Activated CD4-positive, alpha-beta T cell treated with anti-CD3 and anti-CD28 coated beads for 24 hours (primary cell): ENCODE data around the gene ADPRS.

ENCODE experiments used
- DNase-seq, 2 donors: peaks; one replicate each; pipeline ENCODE4 v3.0.0-alpha.2; 2020; ENCODE audit warnings: low read depth in 2 of 2

Gene ADPRS

DNA sequence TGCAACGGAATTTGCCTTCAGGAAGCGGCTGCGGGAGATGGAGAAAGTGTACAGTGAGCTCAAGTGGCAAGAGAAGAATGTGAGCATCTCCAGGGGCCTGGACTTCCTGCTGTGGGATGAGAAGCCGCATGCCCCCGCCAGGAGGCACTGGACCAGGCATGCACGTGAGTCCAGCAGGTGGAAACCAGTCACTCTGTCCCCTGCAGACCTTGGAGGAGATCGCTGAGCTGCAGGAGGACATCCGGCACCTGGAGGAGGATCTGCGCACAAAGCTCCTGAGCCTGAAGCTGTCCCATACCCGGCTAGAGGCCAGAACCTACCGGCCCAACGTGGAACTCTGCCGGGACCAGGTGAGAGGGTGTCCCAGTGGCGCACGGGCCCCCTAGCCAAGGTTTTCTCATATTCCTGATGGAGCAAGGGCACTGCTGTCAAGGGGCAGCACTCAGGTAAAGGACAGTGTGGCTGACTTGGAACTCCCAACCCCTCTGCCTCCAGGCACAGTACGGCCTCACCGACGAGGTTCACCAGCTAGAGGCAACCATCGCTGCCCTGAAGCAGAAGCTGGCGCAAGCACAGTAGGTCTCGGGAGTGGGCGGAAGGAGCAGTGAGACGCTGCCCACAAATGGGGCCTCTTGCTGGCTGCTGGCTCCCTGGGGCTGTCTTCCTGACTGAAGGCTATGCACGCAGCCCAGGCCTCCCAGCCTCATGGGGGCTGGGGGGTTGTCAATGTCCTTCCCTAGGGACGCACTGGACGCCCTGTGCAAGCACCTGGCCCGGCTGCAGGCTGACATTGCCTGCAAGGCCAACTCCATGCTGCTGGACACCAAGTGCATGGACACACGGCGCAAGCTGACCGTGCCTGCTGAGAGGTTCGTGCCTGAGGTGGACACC is 1.2 kb upstream of the ADPRS start:
- DNase-seq: no peak

DNA sequence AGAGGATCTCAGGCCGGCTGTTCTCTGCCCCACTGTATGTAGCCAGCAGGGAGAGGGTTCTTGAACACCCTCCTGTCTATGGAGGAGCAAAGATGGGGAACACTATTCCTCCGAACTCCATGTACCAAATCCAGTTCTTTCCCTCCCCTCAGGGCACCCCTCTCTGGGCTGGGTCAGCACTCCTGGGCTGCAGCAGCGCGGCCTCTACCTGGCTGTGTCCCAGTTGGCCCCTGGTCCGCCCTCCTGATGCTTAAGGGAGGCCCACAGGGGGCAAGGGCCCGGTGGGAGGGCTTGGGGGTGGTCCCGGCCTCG is 471 bp upstream of the ADPRS start:
- no peak for DNase-seq

DNA sequence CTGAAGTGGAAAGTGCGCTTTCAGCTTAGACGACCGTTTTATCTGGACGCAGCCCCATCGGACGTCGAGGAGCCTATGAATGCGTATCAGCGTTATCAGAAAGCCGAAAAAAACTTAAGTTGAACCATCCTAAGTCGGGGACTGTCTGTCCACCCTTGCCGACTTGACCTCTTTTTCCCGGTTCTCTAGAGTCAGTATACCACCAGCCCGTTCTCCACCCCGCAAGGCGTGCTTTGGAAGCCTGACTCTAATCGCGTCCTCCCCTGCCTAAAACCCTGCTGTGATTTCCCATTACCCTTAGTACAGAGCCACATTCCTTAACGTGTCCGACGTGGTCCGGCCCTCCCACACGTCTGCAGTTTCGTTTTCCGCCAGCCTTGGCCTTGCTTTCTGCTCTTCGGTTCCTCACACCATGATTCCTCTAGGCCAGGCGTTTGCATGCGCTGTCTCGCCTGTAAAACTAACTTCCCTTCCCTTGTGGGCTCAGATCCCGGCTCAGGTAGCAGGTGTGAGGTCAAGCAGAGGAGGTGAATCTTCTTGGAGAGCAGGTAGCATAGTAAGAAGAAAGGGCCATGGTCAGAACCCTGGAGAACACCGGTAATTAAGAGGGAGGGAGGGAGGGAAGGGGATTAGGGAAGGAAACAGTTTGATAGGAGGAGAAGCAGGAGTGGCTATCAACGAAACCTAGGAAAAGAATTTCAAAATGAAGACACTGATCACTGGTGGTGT is 865 bp downstream of the ADPRS start:
- DNase-seq: no peak

DNA sequence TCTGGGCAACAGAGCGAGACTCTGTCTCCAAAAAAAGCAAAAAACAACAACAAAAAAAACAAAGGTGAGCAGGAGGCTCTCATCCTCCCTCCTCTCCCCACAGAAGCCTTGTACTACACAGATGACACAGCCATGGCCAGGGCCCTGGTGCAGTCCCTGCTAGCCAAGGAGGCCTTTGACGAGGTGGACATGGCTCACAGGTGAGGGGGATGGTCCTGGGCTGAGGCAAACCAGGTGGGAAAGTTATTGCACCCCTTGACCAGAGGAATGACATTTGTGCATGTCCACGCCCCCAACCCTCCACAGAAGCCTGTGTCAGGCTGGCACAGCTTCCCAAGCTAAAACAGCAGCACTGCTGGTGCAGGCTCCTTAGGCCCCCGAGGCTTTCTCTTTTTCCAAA is 2.4 kb downstream of the ADPRS start:
- DNase-seq: no peak

DNA sequence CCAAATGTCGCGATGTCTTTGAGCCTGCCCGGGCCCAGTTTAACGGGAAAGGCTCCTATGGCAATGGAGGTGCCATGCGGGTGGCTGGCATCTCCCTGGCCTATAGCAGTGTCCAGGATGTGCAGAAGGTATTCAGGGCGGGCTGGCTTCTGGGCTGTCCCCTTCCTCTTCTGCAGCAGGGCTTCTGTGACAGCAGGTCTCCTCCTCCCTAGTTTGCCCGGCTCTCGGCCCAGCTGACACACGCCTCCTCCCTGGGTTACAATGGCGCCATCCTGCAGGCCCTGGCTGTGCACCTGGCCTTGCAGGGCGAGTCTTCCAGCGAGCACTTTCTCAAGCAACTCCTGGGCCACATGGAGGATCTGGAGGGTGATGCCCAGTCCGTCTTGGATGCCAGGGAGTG is 3.0 kb downstream of the ADPRS start:
- DNase-seq: no peak

DNA sequence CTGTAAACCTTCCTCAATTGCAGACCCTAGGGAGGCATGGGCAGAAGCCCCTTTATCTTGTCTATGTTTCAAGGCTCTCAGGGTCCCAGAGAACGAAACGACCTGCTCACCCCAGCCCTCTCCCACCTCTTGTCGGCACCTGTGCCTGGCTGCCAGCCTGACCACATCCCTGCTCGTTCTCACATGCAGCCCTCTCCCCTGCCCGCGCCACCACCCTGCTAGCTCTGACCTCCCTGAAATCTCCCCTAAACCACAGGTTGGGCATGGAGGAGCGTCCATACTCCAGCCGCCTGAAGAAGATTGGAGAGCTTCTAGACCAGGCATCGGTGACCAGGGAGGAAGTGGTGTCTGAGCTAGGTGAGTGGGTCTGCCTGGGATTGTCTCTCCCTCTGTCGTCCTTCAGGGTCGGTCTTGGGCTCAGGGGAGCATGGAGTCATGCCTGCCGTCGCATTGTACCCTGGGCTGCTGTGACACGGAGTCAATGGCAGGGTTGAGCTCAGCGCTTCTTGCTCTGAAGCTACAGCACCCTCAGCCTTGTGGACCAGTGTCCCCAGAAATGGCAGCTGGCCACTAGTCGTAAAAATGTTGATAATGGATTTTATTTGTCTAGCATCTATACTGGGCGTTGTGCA is 3.6 kb downstream of the ADPRS start:
- no peak for DNase-seq

DNA sequence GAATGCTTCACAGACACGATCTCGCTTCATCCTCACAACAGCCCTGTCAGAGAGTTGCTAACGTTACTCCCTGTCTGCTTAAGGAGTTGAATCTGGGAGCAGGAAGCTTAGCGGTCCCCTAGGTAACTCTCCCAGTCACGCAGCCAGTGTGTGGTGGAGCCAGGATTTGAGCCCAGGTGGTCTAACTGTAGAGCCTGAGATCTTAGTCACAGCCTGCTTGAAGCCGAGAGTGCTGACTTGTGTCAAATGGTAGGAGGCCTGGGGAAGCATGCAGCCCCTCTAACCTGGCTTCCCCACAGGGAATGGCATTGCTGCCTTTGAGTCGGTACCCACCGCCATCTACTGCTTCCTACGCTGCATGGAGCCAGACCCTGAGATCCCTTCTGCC is 4.1 kb downstream of the ADPRS start:
- DNase-seq: no peak

DNA sequence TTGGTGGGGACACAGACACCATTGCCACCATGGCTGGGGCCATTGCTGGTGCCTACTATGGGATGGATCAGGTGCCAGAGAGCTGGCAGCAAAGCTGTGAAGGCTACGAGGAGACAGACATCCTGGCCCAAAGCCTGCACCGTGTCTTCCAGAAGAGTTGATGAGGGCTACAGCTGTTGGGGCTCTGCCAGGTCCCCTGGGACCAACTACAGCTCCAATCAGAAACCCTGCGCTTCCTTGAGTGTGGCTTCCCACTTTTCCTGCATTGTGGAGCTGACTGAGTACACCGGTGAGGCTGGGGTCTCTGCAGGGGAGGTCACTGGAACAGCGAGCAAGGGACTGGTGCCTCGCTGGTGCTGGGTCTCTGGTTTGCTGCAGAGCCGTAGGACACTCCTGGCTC is 4.5 kb downstream of the ADPRS start:
- DNase-seq: no peak

DNA sequence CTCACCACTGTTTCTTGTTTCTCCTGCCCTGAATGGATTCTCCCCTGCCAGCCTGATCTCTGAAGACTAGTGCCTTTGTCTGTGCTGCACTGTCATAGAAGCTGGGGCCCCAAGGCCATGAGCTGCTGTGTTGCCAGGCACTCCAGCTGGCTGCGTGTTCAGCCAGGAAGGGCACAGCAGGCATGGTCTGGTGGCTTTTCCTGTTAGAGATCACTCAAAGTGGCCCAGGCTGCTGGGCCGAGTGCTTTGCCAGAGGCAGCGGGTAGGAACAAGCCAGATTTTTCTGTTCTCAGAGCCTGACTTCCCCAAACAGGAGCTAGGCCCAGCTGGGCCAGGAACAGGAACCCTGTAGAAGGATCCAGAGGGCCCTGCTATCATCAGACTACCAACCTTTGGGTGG is 5.2 kb downstream of the ADPRS start:
- DNase-seq: no peak

DNA sequence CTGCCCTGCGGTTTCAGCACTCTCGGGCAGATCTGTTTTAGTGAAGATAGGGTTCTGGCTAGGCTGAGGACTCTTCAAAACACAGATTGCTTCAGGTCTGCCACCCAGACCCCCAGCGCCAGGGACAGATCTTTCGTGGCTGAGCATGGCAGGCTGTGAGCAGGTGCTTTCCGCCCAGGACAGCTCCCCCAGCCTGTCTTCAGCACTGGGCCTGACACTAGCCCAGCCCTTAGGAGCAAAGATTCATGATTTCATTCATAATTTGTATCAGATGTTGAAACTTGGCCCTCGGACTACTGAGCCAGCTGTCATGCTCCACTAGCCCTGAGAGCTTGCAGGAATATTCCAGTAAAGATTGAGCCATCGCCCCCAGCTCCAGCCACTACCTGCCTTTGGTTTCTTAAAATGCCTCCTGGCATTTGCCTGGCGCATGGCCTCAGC is 5.9 kb downstream of the ADPRS start:
- DNase-seq: no peak

DNA sequence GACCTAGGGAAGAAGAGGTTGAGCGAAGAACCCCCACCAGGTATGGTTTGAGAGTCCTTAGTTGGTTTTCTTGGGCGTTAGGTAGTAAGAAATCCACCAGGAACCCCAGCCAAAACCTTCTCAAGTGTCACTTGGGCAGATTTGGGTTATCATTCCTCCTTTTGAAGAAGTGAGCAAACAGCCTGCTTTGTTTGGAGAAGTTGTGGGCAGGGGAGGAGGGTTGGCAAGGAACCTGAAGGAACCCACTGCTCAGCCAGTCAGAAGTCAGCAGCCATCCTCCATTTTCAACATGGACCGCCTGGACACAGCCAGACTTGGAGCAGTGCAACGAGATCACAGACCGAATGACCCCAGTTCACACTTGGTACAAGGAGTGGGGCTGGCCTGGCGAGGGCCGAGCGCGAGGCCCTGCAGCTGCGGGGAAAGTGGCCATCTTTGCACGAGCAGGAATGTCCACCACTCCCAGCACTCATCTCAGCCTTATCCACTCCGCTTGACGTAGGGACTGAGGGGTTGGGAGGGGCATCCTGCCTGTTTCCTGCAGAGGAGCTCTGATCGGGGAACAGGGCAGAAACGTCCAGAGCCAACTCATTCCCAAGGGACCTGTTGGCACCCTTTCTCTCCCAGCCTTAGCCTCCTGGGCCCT is 7.2 kb downstream of the ADPRS start:
- no peak for DNase-seq

DNA sequence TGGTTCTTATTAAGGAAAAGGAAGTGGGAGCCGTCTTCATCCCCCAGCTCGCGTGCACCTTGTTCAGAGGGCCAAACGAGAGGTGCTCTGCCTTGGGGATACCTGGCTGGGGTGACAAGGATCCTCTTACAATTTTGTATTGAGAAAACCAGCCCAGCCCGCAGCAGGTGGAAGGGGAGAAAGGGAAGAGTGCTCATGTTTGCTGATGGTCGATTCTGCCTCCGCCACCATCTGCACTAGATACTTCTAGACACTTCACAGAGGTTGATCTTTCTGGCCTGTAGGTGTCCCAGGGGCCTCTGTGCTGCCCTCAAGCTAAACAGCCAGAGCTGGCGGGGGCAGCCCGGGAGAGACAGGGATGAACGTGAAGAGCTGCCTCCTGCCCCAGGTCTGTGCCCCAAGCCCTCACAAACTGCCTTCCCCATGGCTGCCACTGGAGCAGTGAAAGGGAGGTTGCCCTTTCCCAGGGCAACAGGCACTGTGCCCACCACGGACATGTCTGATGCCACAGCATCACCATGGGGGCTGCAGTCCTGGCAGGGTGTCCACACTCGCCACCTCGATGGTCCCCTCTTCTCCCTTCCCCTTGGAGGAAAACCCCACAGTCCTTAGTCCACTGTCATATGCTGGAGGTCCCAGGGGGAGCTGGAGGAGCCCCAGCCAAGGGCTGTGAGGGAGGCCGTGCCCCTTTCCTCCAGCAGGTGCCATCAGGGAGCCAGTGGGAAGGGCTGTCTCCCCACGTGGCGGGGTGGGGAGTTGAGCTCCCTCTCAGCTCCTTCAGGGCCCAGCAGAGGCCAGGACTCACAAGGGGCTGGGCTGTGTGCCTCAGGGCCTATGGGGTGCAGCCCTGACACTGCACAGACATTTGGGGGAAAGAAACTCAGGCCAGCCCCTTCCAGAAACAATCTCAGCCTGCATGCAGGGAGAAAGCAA is 8.1 kb downstream of the ADPRS start:
- no peak for DNase-seq

DNA sequence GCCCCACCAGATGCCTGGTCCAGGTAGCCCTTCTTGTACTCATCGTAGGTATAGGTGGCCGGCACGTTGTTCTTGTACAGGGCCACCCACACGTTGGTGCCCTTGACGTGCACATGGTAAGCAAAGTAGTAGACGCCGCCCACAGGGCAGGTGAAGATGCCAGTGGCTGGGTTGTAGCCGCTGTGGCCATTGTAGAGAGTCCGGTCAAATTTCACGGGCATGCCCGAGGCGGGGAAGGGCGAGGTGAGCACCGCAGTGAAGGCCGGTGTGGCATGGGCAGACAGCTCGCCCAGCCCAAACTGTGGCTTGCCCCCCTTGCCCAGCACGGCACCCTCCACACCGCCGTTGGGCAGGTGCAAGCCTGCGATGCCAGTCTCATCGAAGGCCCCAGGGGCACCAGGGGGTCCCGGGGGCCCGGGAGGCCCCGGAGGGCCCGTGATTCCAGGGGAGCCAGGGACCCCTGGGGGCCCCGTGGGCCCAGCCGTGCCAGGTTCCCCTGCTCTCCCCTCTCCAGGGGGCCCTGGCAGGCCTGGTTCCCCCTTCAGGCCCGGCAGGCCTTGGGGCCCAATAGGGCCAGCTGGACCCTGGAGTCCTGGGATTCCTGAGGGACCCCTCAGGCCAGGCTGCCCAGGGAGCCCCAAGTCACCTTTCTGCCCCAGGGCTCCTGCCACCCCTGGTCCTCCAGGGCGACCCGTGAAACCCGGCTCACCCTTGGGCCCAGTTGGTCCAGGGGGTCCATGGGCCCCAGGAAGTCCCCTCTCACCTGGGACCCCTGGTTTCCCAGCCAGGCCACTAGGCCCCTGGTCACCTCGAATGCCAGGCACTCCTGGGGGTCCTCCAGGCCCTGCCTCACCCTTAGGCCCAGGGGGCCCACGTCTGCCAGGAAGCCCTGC is 9.2 kb downstream of the ADPRS start:
- DNase-seq: no peak

DNA sequence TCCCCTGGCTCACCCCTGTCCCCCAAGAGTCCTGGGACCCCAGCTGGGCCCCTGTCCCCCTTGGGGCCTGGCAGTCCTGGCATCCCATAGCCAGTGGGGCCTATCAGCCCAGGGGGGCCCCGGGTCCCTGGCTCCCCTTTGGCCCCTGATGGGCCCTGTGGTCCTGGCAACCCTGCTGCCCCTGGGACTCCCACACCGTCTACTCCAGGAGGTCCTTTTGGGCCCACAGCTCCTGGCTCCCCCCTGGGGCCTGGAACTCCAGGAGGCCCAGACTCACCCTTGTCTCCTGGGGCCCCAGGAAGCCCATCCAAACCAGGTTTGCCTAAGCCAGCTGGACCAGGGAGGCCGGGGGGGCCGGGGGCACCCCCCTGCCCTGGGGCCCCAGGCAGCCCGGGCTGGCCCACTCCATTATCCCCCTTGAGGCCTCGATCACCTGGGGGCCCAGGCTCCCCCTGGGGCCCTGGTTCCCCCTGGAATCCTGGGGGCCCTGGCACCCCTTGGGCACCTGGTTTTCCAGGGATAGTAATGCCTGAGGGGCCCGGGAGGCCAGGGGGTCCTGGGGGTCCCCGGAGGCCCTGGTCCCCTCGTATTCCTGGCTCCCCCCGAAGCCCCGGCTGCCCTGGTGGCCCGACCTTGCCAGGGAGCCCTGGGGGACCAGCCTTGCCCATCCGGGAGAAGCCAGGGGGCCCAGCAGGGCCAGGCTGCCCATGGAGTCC is 10.1 kb downstream of the ADPRS start:
- DNase-seq: no peak

DNA sequence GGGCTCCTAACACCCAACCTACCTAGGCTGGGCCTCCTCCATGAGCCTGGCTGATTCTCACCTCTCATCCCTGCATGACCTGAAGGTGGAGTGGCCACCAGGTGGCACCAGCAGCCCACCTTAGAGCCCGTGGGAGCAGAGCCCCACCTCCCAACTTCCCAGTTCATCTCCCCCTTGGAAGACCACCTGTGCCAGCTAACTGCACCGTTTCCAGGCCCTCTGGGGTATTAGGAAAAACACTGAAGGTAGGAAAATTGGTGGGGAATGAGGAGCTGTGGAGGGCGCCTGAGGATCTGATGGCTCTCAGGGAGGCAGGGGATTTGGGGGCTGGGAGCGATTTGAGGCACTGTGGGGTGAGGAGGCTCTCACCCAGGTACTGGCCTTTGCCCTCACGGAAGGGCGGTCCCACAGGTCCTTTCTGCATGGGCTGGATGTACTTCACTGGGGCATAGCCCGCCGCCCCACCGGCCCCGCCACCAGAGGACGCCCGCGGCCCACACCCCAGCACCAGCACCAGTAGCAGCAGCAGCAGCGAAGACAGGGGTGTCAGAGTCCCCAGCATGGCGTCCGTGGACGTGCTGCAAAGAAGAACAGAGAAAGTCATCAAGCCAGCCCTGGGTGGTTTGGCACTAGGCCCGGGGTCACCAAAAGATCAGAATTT is 11.1 kb downstream of the ADPRS start:
- DNase-seq: peak; percentile 61 to 71

DNA sequence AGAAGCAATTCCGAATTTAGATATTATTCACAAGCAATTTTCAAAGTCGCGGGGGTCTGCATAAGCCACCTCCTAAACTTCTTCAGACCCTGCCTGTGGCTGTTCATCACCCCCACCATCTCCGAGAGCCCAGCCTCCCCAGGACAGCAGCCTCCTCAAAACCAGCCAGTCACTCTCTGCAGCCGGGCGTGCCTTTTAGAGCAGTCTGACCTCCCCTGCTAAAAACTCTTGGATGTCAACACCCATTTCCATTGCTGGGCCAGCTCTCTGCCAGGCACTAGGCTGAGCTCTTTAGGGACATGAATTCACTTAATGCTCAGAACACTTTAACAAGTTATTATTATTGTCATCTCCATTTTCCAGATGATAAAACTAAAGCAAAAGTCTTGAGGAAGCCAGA is 11.7 kb downstream of the ADPRS start:
- DNase-seq: no peak

DNA sequence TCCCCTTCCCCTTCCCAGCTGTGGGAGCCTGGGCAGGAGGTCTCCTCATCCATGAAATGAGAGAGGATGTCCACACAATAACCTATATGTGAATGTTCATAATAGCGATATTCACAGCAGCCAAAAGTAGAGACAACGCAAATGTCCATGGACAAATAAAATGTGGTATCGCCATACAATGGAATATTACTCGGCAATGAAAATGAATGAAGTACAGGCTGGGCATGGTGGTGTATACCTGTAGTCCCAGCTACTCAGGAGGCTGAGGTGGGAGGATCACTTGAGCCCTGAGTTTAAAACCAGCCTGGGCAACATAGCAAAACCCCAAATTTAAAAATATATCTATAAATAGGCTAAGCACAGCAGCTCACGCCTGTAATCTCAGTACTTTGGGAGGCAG is 12.9 kb downstream of the ADPRS start:
- no peak for DNase-seq

DNA sequence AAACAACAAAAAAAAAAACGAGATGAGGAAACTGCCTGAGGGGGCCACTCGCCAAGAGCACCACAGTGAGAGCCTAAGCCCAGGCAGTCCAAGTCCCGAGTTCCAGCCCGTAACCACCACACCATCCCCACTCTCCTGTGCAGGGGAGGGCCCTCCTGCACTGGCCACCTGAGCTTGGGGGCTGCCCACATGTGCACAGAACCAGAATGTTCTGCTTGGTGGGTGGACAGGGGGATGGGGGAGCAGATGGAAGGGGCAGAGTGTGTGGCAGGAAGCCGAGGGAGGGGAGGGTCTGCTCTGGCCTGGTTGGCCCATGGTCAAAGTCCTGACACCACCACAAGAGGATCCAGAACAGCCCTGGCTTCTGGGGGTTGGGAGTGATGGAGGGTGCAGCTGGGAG is 17.6 kb downstream of the ADPRS start:
- no peak for DNase-seq

DNA sequence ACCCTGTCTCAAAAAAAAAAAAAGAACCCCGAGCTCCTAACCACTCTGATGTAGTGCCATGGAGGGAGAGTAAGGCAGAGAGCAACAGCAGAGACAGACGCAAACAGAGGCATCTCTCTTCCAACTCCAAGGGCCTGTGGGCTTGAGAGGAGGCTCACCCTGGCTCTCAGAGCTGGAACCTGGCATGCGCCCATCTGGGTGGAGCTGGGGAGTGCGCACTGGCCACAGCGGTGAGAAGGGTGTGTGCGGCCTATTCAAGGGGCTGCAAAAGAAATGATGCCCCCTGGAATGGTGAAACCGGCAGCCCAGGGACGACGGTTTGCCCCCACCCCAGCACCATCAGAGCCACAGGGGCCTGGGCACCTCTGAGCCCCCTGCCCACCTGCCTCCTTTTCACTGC is 18.7 kb downstream of the ADPRS start:
- no peak for DNase-seq
